Psoas muscle (tissue), 8 donors: ENCODE results near the gene VWF. TPM values are rescaled to one million over a fixed set of nuclear protein-coding genes. Genes with fewer than 3 reads are reported as not detected.

ENCODE experiments used
- ATAC-seq, 4 donors: fragments of 200-7000 bp; cut with Tn5 transposase; one replicate each; pipeline ENCODE4 v1.9.1; 2020; ENCODE audit warnings: moderate library complexity in 3 of 4, mild to moderate bottlenecking in 2 of 4
- DNase-seq, 2 donors: peaks; one replicate each; pipeline ENCODE4 v3.0.0-alpha.2; 2020
- H3K27ac ChIP-seq: fragments of 200-600 bp; one replicate; pipeline ENCODE4 v1.8.0; 2022
- H3K27me3 ChIP-seq, 3 donors: fragments of 200-600 bp in 1 of 3; one replicate each; pipeline versions ENCODE4 v1.6.1 to v1.8.0; 2013 to 2022; ENCODE audit warnings: low read length in 2 of 3, mild to moderate bottlenecking in 2 of 3, moderate library complexity in 1 of 3; ENCODE audit not compliant: insufficient read depth in 3 of 3
- H3K36me3 ChIP-seq, 2 donors: fragments of 200-600 bp in 1 of 2; one replicate each; pipeline versions ENCODE4 v1.6.1 to v1.8.0; 2013 to 2022; ENCODE audit warnings: low read depth in 1 of 2, mild to moderate bottlenecking in 1 of 2, moderate library complexity in 1 of 2; ENCODE audit not compliant: insufficient read depth in 1 of 2
- H3K4me1 ChIP-seq: fragments of 200-600 bp; one replicate; pipeline ENCODE4 v1.8.0; 2022
- H3K4me3 ChIP-seq: fragments of 200-600 bp; one replicate; pipeline ENCODE4 v1.8.0; 2022; ENCODE audit warnings: mild to moderate bottlenecking
- H3K9me3 ChIP-seq: fragments of 200-600 bp; one replicate; pipeline ENCODE4 v1.8.0; 2022
- WGBS, 3 donors: extraction: QIAGEN DNeasy Blood & Tissue Kit; methylation state at CpG; one replicate each; pipeline versions ENCODE4 v1.1.6 to v1.1.7; 2013; 5-methylcytosine and 5-hydroxymethylcytosine counted together
- intact Hi-C, 2 donors: fragments of 100-400 bp; cut with DNase I; formaldehyde crosslinking; loops; one replicate each; pipeline versions ENCODE4 v1.11.0 to v1.14.2; 2022
- polyA plus RNA-seq, 3 donors: library from polyadenylated mRNA; stranded (reverse); fragments of 200-250 nt; gene quantifications; one replicate each; pipeline ENCODE4 v1.2.3, GENCODE V29; 2013
- total RNA-seq, 4 donors: library from RNA; stranded (reverse); fragmentation: NEBNext Ultra II Directional in 2 of 4; extraction: Animal tissue kit (Norgen Biotek cat#: 25700) in 2 of 4; gene quantifications; one replicate each; pipeline versions ENCODE4 v1.2.1 to v1.2.4, GENCODE V29; 2021 to 2023
- TF ChIP-seq, protein P1 (sequence below): fragments of 200-600 bp; IDR thresholded peaks from one replicate; pipeline ENCODE4 v1.8.0; 2022; ENCODE audit warnings: antibody characterized with exemption
- donor health status: healthy with polysubstance abuse.
- donor health status: DM: no; HTN: no; CAD: no; lungs with moderate emphysema.
- donor health status: Bipolar disorder and iron deficiency.
- donor health status: healthy.
- donor health status: DM: yes; HTN: yes; CAD: no.
- donor health status: DM: no; HTN: no; CAD: no.
- donor health status: DM: no; HTN: no; CAD: no.
- donor health status: DM: yes; HTN: yes; CAD: no.

VWF gene
- total and polyA plus RNA-seq, 7 donors, result 49.6 to 206 (median 122) TPM

DNA sequence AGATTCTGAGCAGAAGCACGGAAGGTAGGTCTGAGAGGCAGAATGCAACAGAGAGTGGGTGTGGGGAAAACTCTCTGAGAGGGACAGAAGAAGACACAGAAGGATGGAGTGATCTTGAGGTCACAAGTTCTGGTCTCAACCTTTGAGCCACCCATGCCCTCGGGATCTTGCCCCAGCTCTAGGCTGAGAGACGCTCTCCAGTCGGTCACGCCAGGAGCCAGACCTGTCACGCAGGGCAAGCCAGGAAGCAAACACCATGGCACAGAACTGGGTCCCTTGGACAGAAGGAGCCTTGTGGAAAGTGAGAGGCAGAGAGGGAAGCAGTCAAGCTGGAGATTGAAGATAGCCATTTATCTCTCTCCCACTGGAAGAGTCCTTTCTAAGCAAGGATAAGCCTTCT, 79.0 kb downstream of the VWF start:
- Histone ChIP-seq H3K27ac (no peak overlapping the region), H3K4me1 (no peaks in the 10 kb centered on the region), H3K4me3 (no peak overlapping the region), H3K36me3 (peaks cover 0 to 8% of the 10 kb centered on the region in 2 donors), H3K9me3 (no peaks in the 10 kb centered on the region), H3K27me3 (peaks cover 0 to 12% (median 0%) of the 10 kb centered on the region in 3 donors)
- intact Hi-C loops, result no loop called here
- no peak for DNase-seq
- TF ChIP-seq, protein P1, sequence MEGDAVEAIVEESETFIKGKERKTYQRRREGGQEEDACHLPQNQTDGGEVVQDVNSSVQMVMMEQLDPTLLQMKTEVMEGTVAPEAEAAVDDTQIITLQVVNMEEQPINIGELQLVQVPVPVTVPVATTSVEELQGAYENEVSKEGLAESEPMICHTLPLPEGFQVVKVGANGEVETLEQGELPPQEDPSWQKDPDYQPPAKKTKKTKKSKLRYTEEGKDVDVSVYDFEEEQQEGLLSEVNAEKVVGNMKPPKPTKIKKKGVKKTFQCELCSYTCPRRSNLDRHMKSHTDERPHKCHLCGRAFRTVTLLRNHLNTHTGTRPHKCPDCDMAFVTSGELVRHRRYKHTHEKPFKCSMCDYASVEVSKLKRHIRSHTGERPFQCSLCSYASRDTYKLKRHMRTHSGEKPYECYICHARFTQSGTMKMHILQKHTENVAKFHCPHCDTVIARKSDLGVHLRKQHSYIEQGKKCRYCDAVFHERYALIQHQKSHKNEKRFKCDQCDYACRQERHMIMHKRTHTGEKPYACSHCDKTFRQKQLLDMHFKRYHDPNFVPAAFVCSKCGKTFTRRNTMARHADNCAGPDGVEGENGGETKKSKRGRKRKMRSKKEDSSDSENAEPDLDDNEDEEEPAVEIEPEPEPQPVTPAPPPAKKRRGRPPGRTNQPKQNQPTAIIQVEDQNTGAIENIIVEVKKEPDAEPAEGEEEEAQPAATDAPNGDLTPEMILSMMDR, result no peak
- no peak for ATAC-seq
- WGBS, 3 donors, result 83 to 86% (median 85%) methylated on average over 6 of the region's 6 CpGs

GRCh38 chr12:6044082-6044481, 80.4 kb downstream of the VWF start:
- intact Hi-C loops, result loop anchor here in 1 of 2 donors (5.0 kb wide), 1 partner anchor 77 kb away; no protein-coding TSS in a partner anchor
- Histone ChIP-seq H3K36me3 (peaks cover 0 to 8% of the 10 kb centered on the region in 2 donors), H3K9me3 (no peaks in the 10 kb centered on the region), H3K27me3 (peaks cover 0 to 12% (median 0%) of the 10 kb centered on the region in 3 donors), H3K27ac (no peak overlapping the region), H3K4me1 (no peaks in the 10 kb centered on the region), H3K4me3 (no peak overlapping the region)
- 72 to 76% (median 74%) methylated on average over 8 of the region's 8 CpGs for WGBS, 3 donors
- TF ChIP-seq, protein P1, result no peak
- no peak for DNase-seq
- no peak for ATAC-seq

DNA sequence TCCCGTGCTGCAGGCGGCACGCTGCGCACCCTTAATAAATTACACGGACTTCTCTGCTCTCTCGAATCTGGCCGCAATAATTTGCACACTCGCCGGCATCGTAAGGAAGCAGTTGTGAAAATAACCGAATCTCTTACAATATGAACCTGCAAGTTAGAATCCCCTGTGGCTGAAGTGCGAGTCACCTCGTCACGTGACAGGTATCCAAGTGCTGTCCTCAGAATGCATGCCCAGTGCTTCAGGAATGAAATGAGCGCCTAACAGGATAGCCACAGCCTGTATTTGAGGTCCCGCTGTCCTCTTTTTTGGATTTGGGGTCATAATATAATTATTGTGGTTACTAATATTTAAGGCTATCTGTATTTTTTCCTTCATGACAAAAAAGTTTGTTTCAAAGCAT, 82.0 kb downstream of the VWF start:
- 84 to 92% (median 87%) methylated on average over 16 of the region's 16 CpGs for WGBS, 3 donors
- intact Hi-C loops, result loop anchor here in 1 of 2 donors (5.0 kb wide), 1 partner anchor 75 kb away; no protein-coding TSS in a partner anchor
- H3K4me1 ChIP-seq, result no peaks in the 10 kb centered on the region

DNA sequence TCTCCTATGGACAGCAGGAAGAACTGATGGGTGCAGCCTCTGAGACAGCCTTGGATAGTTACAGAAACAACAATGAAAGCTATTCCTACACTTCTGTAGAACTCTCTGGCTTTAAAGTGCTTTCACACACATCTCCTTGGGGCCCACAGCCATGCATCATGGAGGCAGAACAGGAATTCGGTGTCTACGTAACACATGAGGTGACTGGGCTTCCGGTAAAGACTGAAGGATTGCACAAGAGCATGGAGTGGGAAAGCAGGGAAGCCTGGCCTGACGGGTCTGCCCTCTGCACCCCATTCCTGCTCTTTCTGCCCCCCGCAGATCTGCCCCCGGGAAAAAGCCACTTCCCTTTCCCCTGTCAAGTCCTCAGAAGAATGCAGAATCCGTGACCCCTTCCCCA, 82.6 kb downstream of the VWF start:
- Histone ChIP-seq H3K4me3 (no peak overlapping the region), H3K4me1 (no peaks in the 10 kb centered on the region), H3K27ac (no peak overlapping the region), H3K9me3 (no peaks in the 10 kb centered on the region), H3K27me3 (peaks cover 0 to 9% (median 0%) of the 10 kb centered on the region in 3 donors), H3K36me3 (peaks cover 0 to 10% of the 10 kb centered on the region in 2 donors)
- ATAC-seq (no peak), DNase-seq (no peak)
- 68 to 76% (median 74%) methylated on average over 7 of the region's 7 CpGs for WGBS, 3 donors
- TF ChIP-seq, protein P1, result no peak
- intact Hi-C loops, result loop anchor here in 1 of 2 donors (5.0 kb wide), 1 partner anchor 75 kb away; no protein-coding TSS in a partner anchor

More for the DNA sequence above, 82.0 kb downstream of the VWF start:
- DNase-seq, result no peak
- H3K4me3 ChIP-seq, result no peak overlapping the region
- H3K27me3 ChIP-seq, result peaks cover 0 to 12% (median 0%) of the 10 kb centered on the region in 3 donors
- no peak for ATAC-seq
- H3K9me3 ChIP-seq, result no peaks in the 10 kb centered on the region
- peaks cover 0 to 10% of the 10 kb centered on the region in 2 donors for H3K36me3 ChIP-seq
- TF ChIP-seq, protein P1, result no peak
- no peak overlapping the region for H3K27ac ChIP-seq

DNA sequence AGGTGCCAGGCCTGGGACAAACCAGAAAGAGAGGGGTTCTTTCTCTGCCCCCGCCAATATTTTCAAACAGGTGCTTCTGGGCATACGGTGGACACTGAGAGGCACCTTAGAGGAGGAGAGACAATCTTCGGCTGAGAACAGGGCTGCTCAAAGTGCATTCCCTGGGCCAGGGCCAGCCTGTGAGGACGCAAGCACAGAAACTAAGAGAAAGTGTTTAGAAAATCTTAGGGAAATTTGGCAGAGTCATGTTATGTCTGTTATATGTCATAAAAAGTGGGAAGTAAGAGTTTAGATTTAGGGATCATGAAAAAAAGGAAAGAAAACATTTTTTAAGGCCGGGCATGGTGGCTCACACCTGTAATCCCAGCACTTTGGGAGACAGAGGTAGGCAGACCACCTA, 83.7 kb downstream of the VWF start:
- Histone ChIP-seq H3K27ac (no peak overlapping the region), H3K27me3 (peaks cover 0 to 7% (median 0%) of the 10 kb centered on the region in 3 donors), H3K36me3 (peaks cover 0 to 10% of the 10 kb centered on the region in 2 donors), H3K4me3 (no peak overlapping the region), H3K4me1 (no peaks in the 10 kb centered on the region), H3K9me3 (no peaks in the 10 kb centered on the region)
- 75 to 79% (median 77%) methylated on average over 5 of the region's 5 CpGs for WGBS, 3 donors
- DNase-seq (no peak), ATAC-seq (no peak)
- intact Hi-C loops, result loop anchor here (1.0 to 5.0 kb wide), 2 partner anchors 53 to 74 kb away; no protein-coding TSS in a partner anchor
- TF ChIP-seq, protein P1, result no peak
